ENCODE data around the gene LRRC8B. TPM values are rescaled to one million over a fixed set of nuclear protein-coding genes. Genes with fewer than 3 reads are reported as not detected.
"Not testable (repeated sequence)": the region's sequence is repeated elsewhere in the genome, so short reads cannot be mapped to it uniquely, and the experiment has no call there.

LRRC8B gene
- polyA plus RNA-seq, 3 donors = 10.5 to 10.6 (median 10.6) TPM

- no peak for DNase-seq (ENCODE audit: low read depth in 3 of 3, low spot score in 2 of 3)
Measured at GRCh38 chr1:89578946-89579684, 54.5 kb downstream of the LRRC8B start.

DNA sequence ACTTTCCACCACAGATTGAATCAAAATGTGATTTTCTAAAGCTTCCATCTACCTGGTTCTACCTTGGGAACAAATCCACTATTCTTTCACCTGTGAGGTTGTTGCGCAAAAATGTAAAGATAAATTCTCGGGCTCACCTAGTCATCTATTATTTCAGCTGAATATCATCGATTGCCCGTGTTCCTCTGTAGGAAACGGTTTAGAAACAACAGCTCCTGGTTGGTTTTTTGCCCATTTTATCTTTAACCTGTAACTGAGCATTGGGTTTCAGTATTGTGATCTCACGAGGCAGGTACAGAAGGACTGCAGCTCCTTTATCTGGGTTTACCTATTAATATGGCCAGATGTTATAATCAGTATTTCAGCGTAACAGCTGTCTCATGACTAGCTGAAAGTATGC, 55.4 kb downstream of the LRRC8B start:
- DNase-seq (ENCODE audit: low read depth in 3 of 3, low spot score in 2 of 3) = no peak

GRCh38 chr1:89581859-89582258, 57.2 kb downstream of the LRRC8B start:
- DNase-seq (ENCODE audit: low read depth in 3 of 3, low spot score in 2 of 3) = no peak

DNA sequence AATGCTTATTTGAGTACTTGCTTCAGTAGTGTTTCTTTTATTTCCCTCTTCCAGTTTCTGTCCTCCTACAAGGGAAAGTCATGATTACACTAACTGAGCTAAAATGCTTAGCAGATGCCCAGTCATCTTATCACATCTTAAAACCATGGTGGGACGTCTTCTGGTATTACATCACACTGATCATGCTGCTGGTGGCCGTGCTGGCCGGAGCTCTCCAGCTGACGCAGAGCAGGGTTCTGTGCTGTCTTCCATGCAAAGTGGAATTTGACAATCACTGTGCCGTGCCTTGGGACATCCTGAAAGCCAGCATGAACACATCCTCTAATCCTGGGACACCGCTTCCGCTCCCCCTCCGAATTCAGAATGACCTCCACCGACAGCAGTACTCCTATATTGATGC, 57.9 kb downstream of the LRRC8B start:
- DNase-seq (ENCODE audit: low read depth in 3 of 3, low spot score in 2 of 3) = no peak

DNA sequence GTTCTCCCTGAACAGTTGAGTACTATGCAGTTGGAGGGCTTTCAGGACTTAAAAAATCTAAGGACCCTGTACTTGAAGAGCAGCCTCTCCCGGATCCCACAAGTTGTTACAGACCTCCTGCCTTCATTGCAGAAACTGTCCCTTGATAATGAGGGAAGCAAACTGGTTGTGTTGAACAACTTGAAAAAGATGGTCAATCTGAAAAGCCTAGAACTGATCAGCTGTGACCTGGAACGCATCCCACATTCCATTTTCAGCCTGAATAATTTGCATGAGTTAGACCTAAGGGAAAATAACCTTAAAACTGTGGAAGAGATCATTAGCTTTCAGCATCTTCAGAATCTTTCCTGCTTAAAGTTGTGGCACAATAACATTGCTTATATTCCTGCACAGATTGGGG, 59.6 kb downstream of the LRRC8B start:
- DNase-seq (ENCODE audit: low read depth in 3 of 3, low spot score in 2 of 3) = no peak

DNA sequence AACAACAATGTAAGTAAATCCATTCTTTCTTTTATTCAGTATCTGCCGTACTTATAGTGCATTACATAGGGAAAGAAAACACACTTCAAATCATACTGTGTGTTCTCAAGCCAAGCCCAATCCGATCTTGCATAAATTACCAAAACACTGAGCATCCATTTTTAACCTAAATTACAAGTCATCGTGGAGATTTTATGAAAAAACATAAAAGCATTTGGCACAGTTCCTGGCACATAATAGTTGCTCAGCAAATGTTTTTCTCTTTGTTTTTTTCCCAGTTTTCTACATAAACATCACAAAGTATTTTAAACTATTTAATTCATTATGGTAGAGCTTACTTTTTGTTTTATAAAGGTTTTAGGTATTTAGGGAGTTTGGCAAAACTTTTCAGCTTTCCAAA, 60.2 kb downstream of the LRRC8B start:
- DNase-seq (ENCODE audit: low read depth in 3 of 3, low spot score in 2 of 3) = no peak

DNA sequence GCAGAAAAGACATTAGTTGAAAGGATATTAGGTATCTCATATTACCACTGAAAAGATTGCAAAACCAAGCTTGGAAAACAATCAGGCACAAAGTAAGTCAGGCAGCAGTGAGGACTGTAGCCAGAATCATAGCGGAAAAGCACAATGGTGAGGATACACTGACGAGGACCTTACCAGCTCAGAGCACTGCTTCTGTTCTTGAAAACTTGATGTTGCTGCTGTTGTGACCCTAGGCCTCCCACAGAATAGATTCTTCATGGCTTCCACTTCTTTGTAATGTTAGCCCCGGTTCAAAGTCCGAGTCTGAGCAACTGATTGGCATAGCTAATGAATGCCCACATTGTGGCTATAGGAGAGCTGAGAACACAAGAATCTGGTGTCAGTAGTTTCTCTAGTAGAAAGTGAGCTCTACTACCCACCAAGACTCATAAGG, 63.1 kb downstream of the LRRC8B start:
- DNase-seq (ENCODE audit: low read depth in 3 of 3, low spot score in 2 of 3) = no peak

DNA sequence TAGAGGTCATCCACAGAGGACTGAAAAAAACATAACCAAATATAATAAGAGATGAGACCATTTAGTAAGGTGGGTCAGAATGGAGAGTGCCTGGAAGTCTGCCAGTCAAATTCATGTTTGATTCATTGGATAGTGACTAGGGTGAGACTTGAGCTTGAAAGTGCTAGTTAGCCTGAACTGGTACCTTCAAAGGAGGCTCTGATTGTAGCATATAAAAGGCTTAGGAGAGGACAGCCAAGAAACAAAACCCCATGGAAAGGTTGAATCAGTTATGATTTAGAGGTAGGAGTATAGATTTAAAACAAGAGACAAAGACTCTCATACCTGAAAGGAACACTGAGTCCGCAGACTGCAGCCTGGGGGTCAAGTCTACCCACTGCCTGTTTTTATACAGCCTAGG, 63.9 kb downstream of the LRRC8B start:
- no peak for DNase-seq (ENCODE audit: low read depth in 3 of 3, low spot score in 2 of 3)

DNA sequence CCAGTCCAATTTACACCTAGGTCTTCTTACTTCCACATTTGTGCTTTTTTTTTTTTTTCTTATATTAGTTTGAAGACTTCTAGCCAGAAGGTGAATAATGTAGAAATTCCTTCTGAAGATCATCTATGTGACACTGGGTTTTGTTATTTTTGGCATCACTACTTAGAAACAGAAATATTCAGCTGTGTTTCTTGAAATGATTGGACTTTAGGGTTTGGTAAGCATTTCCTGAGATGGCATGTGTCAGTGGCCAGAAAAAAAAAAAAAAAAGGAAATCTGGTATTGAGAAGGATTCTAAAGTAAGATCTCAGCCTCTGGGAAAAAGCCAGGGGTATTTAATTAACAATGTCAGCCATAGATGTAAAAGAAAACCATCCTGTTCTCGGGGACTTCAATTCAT, 64.9 kb downstream of the LRRC8B start:
- no peak for DNase-seq (ENCODE audit: low read depth in 3 of 3, low spot score in 2 of 3)

DNA sequence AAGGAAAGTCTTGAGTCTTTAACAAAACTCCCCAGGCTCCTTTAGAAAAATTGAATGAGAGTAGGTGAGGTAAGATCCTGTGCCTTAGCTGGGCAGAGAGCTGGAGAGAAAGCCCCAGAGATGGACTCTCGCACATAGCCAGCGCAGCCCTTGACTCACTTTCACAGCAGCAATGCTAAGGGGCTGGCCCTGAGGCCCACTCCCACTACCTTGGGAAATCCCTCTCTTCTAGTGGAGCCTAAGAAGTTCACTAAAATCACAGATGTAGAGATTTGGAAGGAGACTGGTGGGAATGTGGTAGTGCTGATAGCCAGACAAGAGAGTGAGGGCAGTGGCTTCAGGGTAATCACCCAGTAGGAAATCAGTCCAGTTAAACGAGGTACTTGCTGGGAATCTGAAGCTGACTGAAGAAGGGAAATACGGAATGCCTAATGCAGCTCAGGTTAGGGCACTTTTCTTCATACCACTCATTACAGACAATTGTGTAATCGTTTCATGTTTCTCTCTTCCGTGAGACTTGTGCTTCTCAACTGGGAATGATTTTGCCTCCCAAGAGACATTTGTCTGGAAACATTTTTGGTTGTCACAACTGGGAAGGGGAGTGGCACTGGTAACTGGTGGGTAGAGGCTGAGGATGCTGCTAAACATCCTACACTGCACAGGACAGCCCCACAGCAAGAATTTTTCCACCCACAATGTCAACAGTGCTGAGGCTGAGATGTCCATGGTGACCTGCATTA, 65.9 kb downstream of the LRRC8B start:
- DNase-seq (ENCODE audit: low read depth in 3 of 3, low spot score in 2 of 3) = no peak

GRCh38 chr1:89592861-89593302, 68.3 kb downstream of the LRRC8B start:
- DNase-seq (ENCODE audit: low read depth in 3 of 3, low spot score in 2 of 3) = not testable (repeated sequence)

DNA sequence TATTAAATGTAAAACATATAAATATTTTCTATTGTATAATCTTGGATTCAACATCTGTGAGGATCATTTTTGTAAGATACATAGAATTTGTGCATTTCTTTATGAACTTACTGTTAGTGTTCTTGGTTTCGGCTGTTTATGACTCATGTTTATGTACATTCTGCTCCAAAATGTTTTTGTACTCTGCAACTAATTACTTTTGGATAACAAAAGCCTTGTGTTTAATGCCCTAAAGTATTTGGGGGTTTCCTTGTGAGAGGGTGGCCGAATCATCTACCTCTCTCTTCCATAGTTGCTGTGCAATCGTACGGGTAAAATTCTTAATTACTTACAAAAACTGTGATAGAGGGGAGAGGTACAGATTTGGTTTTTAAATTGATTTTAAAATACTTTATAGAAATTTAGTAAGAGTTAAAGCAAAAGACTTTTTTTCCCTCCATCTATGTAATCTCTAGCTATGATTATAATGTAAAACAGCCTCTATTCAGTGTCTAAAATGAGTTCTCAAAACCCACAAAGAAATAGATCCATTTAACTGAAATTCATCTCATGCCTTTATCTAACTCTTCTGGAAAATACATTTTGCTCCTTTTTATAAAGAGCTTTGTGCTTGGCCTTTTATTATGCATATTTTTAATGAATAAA, 69.6 kb downstream of the LRRC8B start:
- no peak for DNase-seq (ENCODE audit: low read depth in 3 of 3, low spot score in 2 of 3)

DNA sequence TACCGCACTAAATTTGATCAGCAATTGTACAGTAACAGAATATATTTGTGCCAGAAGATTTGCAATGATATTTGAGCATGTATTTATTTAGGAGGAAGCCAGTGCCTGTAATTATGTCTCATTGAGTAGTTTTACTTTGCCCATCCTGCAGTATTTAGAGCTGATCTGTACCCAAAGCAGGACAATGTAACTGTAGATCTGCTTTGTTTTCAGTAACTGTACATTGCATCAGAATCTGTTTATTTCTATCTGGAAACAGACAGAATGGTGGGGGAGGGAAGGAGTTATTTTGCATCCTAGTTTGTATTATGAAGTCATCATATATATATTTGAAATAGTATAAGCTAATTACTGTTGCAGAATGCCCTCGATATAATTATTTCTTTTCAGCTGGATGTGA, 72.1 kb downstream of the LRRC8B start:
- DNase-seq (ENCODE audit: low read depth in 3 of 3, low spot score in 2 of 3) = no peak

DNA sequence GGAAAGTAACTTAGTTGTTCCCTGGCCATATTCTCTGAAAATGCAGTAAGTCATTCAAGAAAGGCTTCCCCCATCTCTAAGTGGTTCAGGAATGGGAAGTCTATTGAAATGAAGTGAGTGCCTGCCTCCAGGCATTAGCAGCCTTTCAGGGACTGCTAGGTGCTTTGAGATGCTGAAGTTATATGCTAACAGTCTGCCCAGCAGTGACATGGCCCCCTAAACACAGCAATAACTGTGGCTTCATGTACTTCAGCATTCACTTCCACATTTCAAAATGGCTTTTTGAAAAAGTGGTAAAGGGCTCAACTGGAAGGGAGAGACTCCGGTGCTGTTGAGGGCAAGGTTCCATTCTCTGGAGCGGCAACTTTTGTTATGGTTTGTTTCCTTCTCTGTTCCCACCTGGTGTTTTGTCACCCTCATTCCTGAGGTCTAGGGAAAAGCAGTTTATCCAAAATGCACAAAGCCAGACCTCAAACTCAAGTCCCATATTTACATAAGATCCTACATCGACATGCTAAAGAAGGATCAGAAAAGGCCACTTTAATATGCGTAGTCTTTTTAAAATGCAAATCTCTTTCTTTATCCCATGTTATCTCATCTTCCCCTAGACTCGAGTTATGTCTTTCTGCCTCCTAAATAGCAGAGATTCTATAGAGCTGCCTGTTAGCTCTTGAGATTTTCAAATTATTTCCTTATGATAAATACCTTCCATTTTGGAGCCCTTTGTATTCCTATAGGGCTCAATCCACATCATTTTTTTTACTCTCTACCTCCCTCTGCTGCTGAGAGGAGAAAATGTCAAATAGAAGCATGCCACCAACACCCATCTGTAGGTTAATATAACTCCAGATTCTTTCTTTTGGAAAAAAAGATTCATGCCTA, 74.1 kb downstream of the LRRC8B start:
- peak in 2 of 3 donors; percentile 8 to 30 for DNase-seq (ENCODE audit: low read depth in 3 of 3, low spot score in 2 of 3)

GRCh38 chr1:89599332-89599630, 74.7 kb downstream of the LRRC8B start:
- DNase-seq (ENCODE audit: low read depth in 3 of 3, low spot score in 2 of 3) = no peak

- no peak for DNase-seq (ENCODE audit: low read depth in 3 of 3, low spot score in 2 of 3)
Measured at GRCh38 chr1:89600451-89601224, 76.0 kb downstream of the LRRC8B start.

DNA sequence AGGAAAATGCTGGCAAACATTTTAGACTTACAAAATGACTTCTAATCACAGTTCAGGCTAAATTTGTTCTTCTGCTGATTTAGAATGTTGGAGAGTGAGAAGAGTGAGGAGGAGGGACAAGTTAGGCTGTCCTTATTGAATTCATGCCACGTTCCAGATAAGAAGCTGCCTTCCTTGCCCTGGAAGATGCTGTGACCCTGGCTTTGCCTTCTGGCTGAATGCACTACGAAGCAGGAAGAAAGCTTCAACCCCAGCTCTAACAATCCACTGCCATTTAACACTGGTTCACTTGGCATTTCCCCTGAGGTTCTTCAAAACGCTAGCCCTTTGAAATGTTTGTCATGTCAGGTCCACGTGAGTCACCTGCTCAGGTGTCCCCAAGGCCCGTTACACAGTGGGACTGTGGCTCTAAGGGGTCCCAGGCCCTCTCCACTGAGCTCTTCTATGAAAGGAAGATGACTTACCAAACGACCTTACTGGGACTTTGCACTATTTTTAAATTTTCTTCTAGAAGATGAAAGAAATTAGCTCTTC, 78.3 kb downstream of the LRRC8B start:
- no peak for DNase-seq (ENCODE audit: low read depth in 3 of 3, low spot score in 2 of 3)

DNA sequence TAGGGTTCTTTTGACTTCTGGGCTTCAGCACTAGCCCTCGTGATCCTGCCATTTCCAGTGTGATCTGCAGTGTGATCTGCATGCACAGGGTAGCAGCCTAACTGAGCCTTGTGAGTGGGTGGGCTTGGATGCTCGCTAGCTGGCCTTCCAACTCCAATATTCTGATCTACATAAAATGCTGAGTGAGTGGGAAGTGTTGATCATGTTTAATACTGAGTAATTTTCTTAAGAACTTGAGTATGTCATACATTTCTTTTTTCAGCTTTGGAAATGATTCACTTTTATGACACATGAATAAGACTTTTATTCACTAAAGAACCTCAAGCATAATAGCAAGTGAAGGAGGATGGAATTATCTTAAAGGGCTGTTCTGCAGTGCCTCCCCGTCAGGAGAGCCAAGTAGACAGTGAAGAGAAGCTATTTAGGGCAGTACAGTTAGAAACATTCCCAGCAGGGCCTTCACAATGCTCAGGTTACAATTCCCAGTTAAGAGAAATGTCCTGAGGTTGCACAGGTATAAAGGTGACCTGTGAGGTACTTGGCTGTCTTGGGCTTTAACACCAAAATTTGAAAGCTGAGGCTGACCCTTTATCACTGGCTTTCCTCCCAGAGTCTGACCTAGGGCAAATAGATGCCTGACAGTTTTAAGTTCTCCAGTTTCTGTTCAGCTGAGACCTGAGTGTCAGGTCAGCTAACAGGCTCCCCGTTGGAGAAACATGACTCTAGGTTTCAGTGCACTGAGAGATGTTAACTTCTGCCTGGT, 79.2 kb downstream of the LRRC8B start:
- no peak for DNase-seq (ENCODE audit: low read depth in 3 of 3, low spot score in 2 of 3)

DNA sequence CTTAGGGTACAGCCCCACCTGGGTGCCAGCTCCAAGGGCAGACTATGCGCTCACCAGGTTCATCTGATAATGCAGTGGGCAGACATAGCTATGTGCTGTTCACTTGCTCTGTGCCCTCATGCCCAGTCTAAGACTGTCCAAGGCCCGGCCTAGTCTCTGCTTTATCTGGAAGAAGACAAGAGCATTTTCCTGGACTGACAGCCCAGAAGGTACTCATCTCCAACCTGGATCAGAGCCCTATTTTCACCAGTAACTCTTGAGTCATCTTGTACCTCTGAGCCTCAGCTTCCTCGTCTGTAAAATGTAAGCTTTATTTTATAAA, 79.7 kb downstream of the LRRC8B start:
- DNase-seq (ENCODE audit: low read depth in 3 of 3, low spot score in 2 of 3) = no peak
